K562 (cell line): ENCODE measurements around the gene MYO18A. TPM values are rescaled to one million over a fixed set of nuclear protein-coding genes. Genes with fewer than 3 reads are reported as not detected.

Source experiments
- CC2D1A ChIP-seq: fragments of 450-650 bp; IDR thresholded peaks from 2 replicates; pipeline ENCODE4 v1.6.1; 2017; ENCODE audit warnings: mild to moderate bottlenecking
- DIDO1 ChIP-seq: fragments of 450-650 bp; IDR thresholded peaks from 2 replicates; pipeline ENCODE4 v1.6.1; 2016; ENCODE audit warnings: low read depth, missing biosample characterization, missing genetic modification characterization
- DMBX1 ChIP-seq: fragments of 250-450 bp; sonication (Bioruptor Pico); IDR thresholded peaks from 2 replicates; pipeline ENCODE4 v1.8.0; 2022; ENCODE audit warnings: inconsistent platforms, mild to moderate bottlenecking, moderate library complexity, borderline replicate concordance
- MAFG ChIP-seq: fragments of 450-650 bp; conservative IDR thresholded peaks from 2 replicates; pipeline ENCODE4 v1.6.1; 2016; ENCODE audit warnings: missing genetic modification characterization, missing compliant biosample characterization
- MCM7 ChIP-seq, 2 experiments: fragments of 450-650 bp; IDR thresholded peaks; 2 replicates each; pipeline ENCODE4 v1.6.1; 2016 to 2018
- MTA1 ChIP-seq: fragments of 450-650 bp; IDR thresholded peaks from 2 replicates; pipeline ENCODE4 v1.6.1; 2017; ENCODE audit warnings: borderline replicate concordance
- MTA2 ChIP-seq: fragments of 450-650 bp; IDR thresholded peaks from 2 replicates; pipeline ENCODE4 v1.6.1; 2016; ENCODE audit warnings: low read depth
- NRF1 ChIP-seq, 2 experiments: fragments of 450-650 bp; IDR thresholded peaks in 1 of 2; conservative IDR thresholded peaks in 1 of 2; 2 replicates each; pipeline ENCODE4 v1.6.1; 2014; ENCODE audit warnings: mild to moderate bottlenecking in 2 of 2
- POLR2AphosphoS2 ChIP-seq: IDR thresholded peaks from 2 replicates; pipeline ENCODE4 v1.6.1; 2012; ENCODE audit warnings: low read length, improper control_type of control experiment
- POLR3A ChIP-seq: IDR thresholded peaks from 2 replicates; pipeline ENCODE4 v1.6.1; 2011; ENCODE audit warnings: borderline replicate concordance, mild to moderate bottlenecking, moderate library complexity; ENCODE audit not compliant: insufficient read length, insufficient read depth; ENCODE audit errors: extremely low read depth
- TAF7 ChIP-seq: fragments of 450-650 bp; IDR thresholded peaks from 2 replicates; pipeline ENCODE4 v1.6.1; 2016; ENCODE audit warnings: missing genetic modification characterization, missing compliant biosample characterization
- ZNF134 ChIP-seq: fragments of 250-450 bp; sonication (Bioruptor Pico); conservative IDR thresholded peaks from 2 replicates; pipeline ENCODE4 v1.4.0; 2020
- ZNF146 ChIP-seq: IDR thresholded peaks from one replicate; pipeline ENCODE4 v1.6.1; 2018; ENCODE audit warnings: missing compliant biosample characterization; ENCODE audit not compliant: unreplicated experiment
- ZNF311 ChIP-seq: fragments of 250-450 bp; sonication (Bioruptor Pico); IDR thresholded peaks from 2 replicates; pipeline ENCODE4 v1.4.0; 2020; ENCODE audit warnings: mild to moderate bottlenecking, moderate library complexity
- ZNF717 ChIP-seq: fragments of 250-450 bp; sonication (Bioruptor Pico); IDR thresholded peaks from 2 replicates; pipeline ENCODE4 v1.5.0; 2021
- polyA plus RNA-seq, 8 experiments: library from polyadenylated mRNA; depleted of rRNA in 4 of 8; stranded (reverse) in 5 of 8; unstranded in 3 of 8; fragments of >200 nt; fragmentation: Nextera tagmentation in 2 of 8; fragmentation: Illumina TruSeq in 1 of 8; extraction: Ambion mirVana in 2 of 8; extraction: Trizol in 1 of 8; gene quantifications; 2 replicates each; pipeline versions ENCODE4 v1.2.1 to v1.2.3, GENCODE V29; 2011 to 2014; ENCODE audit warnings: inconsistent platforms in 1 of 8, missing spikeins in 1 of 8
- total RNA-seq, 7 experiments: library from RNA; depleted of rRNA in 6 of 7; stranded (reverse); fragments of >200 nt in 6 of 7; fragmentation: Illumina TruSeq in 2 of 7; extraction: Trizol in 2 of 7; gene quantifications; 2 replicates each; pipeline versions ENCODE4 v1.2.1 to v1.2.3, GENCODE V29; 2011 to 2021; ENCODE audit warnings: low replicate concordance in 1 of 7
- TF ChIP-seq, protein P1 (sequence below): sonication (generic); formaldehyde crosslinking; IDR thresholded peaks from 2 replicates; pipeline ENCODE4 v1.8.1; 2023; ENCODE audit warnings: missing genetic modification reagents, mild to moderate bottlenecking, borderline replicate concordance
- TF ChIP-seq, protein P2 (sequence below): fragments of 200-400 bp; formaldehyde crosslinking; IDR thresholded peaks from 2 replicates; pipeline ENCODE4 v1.6.1; 2017; ENCODE audit warnings: mild to moderate bottlenecking, low read depth, low read length, moderate library complexity
- TF ChIP-seq, protein P3 (sequence below): fragments of 250-450 bp; sonication (Bioruptor Pico); IDR thresholded peaks from 2 replicates; pipeline ENCODE4 v1.4.0; 2020; ENCODE audit warnings: mild to moderate bottlenecking
- TF ChIP-seq, protein P4 (sequence below): IDR thresholded peaks from 3 replicates; pipeline ENCODE4 v1.6.1; 2011; ENCODE audit warnings: borderline replicate concordance, mild to moderate bottlenecking; ENCODE audit not compliant: insufficient read length, insufficient read depth

Gene MYO18A
- total and polyA plus RNA-seq, 9 of the 15 experiments (the other 6 are each of a cell fraction or from before 2014, with no cell fraction given): 2.5 to 65.4 (median 17.1) TPM

DNA sequence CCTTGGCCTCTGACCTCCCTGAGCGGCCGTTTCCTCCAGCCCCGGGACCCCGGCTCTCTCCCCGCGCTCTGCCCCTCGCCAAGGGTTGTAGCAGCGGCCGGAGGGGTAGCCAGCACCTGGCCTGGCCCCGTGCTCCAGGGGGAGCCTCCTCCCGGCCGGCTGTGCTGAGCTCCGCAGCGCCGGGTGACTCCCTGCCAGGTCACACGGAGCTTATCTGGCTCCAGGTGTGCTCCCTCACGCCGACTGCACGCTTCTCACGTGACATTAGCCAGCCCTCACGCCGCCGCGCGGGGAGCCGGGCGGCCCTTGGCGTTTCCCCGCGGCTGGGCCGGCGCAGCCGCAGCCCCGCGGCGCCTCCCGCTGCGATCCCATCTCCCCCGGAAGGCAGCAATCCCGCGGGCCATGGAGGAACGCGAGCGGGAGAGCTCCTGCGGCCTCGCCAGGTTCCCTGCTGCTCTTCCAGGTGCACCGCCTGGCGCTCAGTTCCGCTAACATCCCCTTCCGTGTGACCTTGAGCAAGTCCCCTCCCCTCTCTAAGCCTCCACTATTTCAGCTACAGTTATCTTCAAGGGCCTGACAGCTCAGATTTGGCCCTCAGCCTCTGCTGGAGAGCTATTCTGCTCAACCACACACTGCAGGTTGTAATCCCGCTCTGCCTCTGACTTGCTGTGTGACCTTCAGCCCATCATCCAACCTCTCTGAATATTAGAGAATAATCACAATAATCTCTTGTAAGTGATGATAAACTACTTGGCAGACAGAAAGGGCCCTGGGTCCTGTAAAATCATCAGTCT, 3.4 kb downstream of the MYO18A start (continued):
- TF ChIP-seq, protein P1, sequence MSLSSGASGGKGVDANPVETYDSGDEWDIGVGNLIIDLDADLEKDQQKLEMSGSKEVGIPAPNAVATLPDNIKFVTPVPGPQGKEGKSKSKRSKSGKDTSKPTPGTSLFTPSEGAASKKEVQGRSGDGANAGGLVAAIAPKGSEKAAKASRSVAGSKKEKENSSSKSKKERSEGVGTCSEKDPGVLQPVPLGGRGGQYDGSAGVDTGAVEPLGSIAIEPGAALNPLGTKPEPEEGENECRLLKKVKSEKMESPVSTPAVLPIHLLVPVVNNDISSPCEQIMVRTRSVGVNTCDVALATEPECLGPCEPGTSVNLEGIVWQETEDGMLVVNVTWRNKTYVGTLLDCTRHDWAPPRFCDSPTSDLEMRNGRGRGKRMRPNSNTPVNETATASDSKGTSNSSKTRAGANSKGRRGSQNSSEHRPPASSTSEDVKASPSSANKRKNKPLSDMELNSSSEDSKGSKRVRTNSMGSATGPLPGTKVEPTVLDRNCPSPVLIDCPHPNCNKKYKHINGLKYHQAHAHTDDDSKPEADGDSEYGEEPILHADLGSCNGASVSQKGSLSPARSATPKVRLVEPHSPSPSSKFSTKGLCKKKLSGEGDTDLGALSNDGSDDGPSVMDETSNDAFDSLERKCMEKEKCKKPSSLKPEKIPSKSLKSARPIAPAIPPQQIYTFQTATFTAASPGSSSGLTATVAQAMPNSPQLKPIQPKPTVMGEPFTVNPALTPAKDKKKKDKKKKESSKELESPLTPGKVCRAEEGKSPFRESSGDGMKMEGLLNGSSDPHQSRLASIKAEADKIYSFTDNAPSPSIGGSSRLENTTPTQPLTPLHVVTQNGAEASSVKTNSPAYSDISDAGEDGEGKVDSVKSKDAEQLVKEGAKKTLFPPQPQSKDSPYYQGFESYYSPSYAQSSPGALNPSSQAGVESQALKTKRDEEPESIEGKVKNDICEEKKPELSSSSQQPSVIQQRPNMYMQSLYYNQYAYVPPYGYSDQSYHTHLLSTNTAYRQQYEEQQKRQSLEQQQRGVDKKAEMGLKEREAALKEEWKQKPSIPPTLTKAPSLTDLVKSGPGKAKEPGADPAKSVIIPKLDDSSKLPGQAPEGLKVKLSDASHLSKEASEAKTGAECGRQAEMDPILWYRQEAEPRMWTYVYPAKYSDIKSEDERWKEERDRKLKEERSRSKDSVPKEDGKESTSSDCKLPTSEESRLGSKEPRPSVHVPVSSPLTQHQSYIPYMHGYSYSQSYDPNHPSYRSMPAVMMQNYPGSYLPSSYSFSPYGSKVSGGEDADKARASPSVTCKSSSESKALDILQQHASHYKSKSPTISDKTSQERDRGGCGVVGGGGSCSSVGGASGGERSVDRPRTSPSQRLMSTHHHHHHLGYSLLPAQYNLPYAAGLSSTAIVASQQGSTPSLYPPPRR (CRISPR knock-in tag): no peak
- TF ChIP-seq MAFG (tag) (no peak), MTA2 (no peak), ZNF134 (no peak), MTA1 (no peak), ZNF146 (CRISPR knock-in tag) (no peak), POLR3A (no peak), MCM7 (IDR thresholded peaks at IDR 0.05) (no peak), NRF1 (conservative IDR thresholded peaks at IDR 0.05 in 1 of 2, IDR thresholded peaks at IDR 0.05 in 1 of 2) (peak; percentile 91 to 92), DMBX1 (CRISPR knock-in tag) (no peak; the same call in 1 of the 2 replicates), POLR2AphosphoS2 (no peak), ZNF717 (no peak), CC2D1A (no peak), ZNF311 (CRISPR knock-in tag) (0 out of 2 replicates have a peak, but pooled peaks have one; percentile 28), DIDO1 (tag) (no peak), TAF7 (tag) (no peak)
- TF ChIP-seq, protein P2, sequence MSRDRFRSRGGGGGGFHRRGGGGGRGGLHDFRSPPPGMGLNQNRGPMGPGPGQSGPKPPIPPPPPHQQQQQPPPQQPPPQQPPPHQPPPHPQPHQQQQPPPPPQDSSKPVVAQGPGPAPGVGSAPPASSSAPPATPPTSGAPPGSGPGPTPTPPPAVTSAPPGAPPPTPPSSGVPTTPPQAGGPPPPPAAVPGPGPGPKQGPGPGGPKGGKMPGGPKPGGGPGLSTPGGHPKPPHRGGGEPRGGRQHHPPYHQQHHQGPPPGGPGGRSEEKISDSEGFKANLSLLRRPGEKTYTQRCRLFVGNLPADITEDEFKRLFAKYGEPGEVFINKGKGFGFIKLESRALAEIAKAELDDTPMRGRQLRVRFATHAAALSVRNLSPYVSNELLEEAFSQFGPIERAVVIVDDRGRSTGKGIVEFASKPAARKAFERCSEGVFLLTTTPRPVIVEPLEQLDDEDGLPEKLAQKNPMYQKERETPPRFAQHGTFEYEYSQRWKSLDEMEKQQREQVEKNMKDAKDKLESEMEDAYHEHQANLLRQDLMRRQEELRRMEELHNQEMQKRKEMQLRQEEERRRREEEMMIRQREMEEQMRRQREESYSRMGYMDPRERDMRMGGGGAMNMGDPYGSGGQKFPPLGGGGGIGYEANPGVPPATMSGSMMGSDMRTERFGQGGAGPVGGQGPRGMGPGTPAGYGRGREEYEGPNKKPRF: no peak
- TF ChIP-seq, protein P3, sequence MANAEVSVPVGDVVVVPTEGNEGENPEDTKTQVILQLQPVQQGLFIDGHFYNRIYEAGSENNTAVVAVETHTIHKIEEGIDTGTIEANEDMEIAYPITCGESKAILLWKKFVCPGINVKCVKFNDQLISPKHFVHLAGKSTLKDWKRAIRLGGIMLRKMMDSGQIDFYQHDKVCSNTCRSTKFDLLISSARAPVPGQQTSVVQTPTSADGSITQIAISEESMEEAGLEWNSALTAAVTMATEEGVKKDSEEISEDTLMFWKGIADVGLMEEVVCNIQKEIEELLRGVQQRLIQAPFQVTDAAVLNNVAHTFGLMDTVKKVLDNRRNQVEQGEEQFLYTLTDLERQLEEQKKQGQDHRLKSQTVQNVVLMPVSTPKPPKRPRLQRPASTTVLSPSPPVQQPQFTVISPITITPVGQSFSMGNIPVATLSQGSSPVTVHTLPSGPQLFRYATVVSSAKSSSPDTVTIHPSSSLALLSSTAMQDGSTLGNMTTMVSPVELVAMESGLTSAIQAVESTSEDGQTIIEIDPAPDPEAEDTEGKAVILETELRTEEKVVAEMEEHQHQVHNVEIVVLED (CRISPR knock-in tag): peak; percentile 61; the same call in 1 of the 2 replicates
- TF ChIP-seq, protein P4, sequence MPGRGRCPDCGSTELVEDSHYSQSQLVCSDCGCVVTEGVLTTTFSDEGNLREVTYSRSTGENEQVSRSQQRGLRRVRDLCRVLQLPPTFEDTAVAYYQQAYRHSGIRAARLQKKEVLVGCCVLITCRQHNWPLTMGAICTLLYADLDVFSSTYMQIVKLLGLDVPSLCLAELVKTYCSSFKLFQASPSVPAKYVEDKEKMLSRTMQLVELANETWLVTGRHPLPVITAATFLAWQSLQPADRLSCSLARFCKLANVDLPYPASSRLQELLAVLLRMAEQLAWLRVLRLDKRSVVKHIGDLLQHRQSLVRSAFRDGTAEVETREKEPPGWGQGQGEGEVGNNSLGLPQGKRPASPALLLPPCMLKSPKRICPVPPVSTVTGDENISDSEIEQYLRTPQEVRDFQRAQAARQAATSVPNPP: no peak
